ENCODE measurements around the gene TMOD4. TPM values are rescaled to one million over a fixed set of nuclear protein-coding genes. Genes with fewer than 3 reads are reported as not detected.

The TMOD4 gene
- total and polyA plus RNA-seq, 9 of the 15 experiments (the other 6 are each of a cell fraction or from before 2014, with no cell fraction given) = 0.18 to 1.8 (median 1.1) TPM; not detected in 1

- TF ChIP-seq HDAC2 (IDR thresholded peaks at IDR 0.05) (peak; percentile 55; the same call in 1 of the 2 replicates), PTTG1 (tag; IDR thresholded peaks at IDR 0.05; ENCODE audit: low read depth) (0 out of 2 replicates have a peak, but pooled peaks have one; percentile 9), CEBPG (CRISPR knock-in tag; IDR thresholded peaks at IDR 0.05) (no peak), CEBPG (tag; conservative IDR thresholded peaks at IDR 0.05 in 1 of 2, IDR thresholded peaks at IDR 0.05 in 1 of 2) (no peak), RFX1 (IDR thresholded peaks at IDR 0.05) (no peak), ZBTB5 (IDR thresholded peaks at IDR 0.05) (0 out of 2 replicates have a peak, but pooled peaks have one; percentile 20), U2AF1 (optimal IDR thresholded peaks at IDR 0.05; ENCODE audit: low read depth, low read length) (no peak), HMGXB4 (CRISPR knock-in tag; IDR thresholded peaks at IDR 0.05) (0 out of 2 replicates have a peak, but pooled peaks have one; percentile 42), TOE1 (IDR thresholded peaks at IDR 0.05; ENCODE audit: borderline replicate concordance) (no peak; the same call in 1 of the 2 replicates), TOE1 (CRISPR knock-in tag; IDR thresholded peaks at IDR 0.05; ENCODE audit: borderline replicate concordance, low read depth) (no peak), FOXJ3 (CRISPR knock-in tag; IDR thresholded peaks at IDR 0.05) (no peak), ZNF79 (CRISPR knock-in tag; IDR thresholded peaks at IDR 0.05; ENCODE audit: low read depth) (0 out of 2 replicates have a peak, but pooled peaks have one; percentile 66), MED1 (CRISPR knock-in tag; IDR thresholded peaks at IDR 0.05; ENCODE audit: borderline replicate concordance) (no peak), CUX1 (CRISPR knock-in tag; IDR thresholded peaks at IDR 0.05) (0 out of 2 replicates have a peak, but pooled peaks have one; percentile 18), CCNT2 (IDR thresholded peaks at IDR 0.05; ENCODE audit: borderline replicate concordance, extremely low read depth, insufficient read length, low read depth, low read length) (no peak), HMBOX1 (IDR thresholded peaks at IDR 0.05) (no peak), CSDE1 (IDR thresholded peaks at IDR 0.05) (0 out of 4 replicates have a peak, but pooled peaks of 1 of the 2 experiments have one; percentile 29), MEF2D (tag; conservative IDR thresholded peaks at IDR 0.05; ENCODE audit: low read depth) (0 out of 2 replicates have a peak, but pooled peaks have one; percentile 48)
Measured at GRCh38 chr1:151165281-151165737, 10.5 kb downstream of the TMOD4 start (continued).
